GM23248 (cell line): ENCODE results near the gene RUSC2. TPM values are rescaled to one million over a fixed set of nuclear protein-coding genes. Genes with fewer than 3 reads are reported as not detected.

ENCODE experiments used
- DNase-seq: peaks from one replicate; pipeline ENCODE4 v3.0.0-alpha.2; 2015
- H2AFZ ChIP-seq: fragments of 200-600 bp; sonication (generic); 2 replicates; pipeline ENCODE4 v1.6.1; 2016; ENCODE audit warnings: antibody characterized with exemption
- H3F3A ChIP-seq: fragments of 200-600 bp; sonication (generic); 2 replicates; pipeline ENCODE4 v1.6.1; 2016; ENCODE audit warnings: mild to moderate bottlenecking, antibody characterized with exemption, mixed run types; ENCODE audit not compliant: insufficient read depth
- H3K27ac ChIP-seq: fragments of 200-600 bp; sonication (generic); 2 replicates; pipeline ENCODE4 v1.5.1; 2016; ENCODE audit warnings: mild to moderate bottlenecking
- H3K27me3 ChIP-seq: fragments of 200-600 bp; sonication (generic); replicated peaks from 2 replicates; pipeline ENCODE4 v1.6.1; 2016; ENCODE audit warnings: mild to moderate bottlenecking; ENCODE audit not compliant: insufficient read depth
- H3K36me3 ChIP-seq: fragments of 200-600 bp; sonication (generic); 2 replicates; pipeline ENCODE4 v1.6.1; 2016; ENCODE audit warnings: low read depth, mild to moderate bottlenecking
- H3K4me1 ChIP-seq: fragments of 200-600 bp; sonication (generic); 2 replicates; pipeline ENCODE4 v1.6.1; 2016; ENCODE audit warnings: mild to moderate bottlenecking; ENCODE audit not compliant: insufficient read depth
- H3K4me2 ChIP-seq: fragments of 200-600 bp; sonication (generic); one replicate; pipeline ENCODE4 v1.6.1; 2016; ENCODE audit warnings: mild to moderate bottlenecking; ENCODE audit not compliant: unreplicated experiment
- H3K4me3 ChIP-seq: fragments of 200-600 bp; sonication (generic); 2 replicates; pipeline ENCODE4 v1.5.1; 2016; ENCODE audit warnings: mild to moderate bottlenecking
- H3K79me2 ChIP-seq: fragments of 200-600 bp; sonication (generic); 2 replicates; pipeline ENCODE4 v1.6.1; 2016; ENCODE audit warnings: mild to moderate bottlenecking; ENCODE audit not compliant: insufficient read depth
- H3K9ac ChIP-seq: fragments of 200-600 bp; sonication (generic); 2 replicates; pipeline ENCODE4 v1.6.1; 2016; ENCODE audit warnings: mild to moderate bottlenecking
- H3K9me2 ChIP-seq: fragments of 200-600 bp; sonication (generic); 2 replicates; pipeline ENCODE4 v1.6.1; 2016; ENCODE audit warnings: mixed run types, mild to moderate bottlenecking, moderate library complexity; ENCODE audit not compliant: insufficient read depth
- H3K9me3 ChIP-seq: fragments of 200-600 bp; sonication (generic); one replicate; pipeline ENCODE4 v1.6.1; 2017; ENCODE audit warnings: low read depth
- H4K20me1 ChIP-seq: fragments of 200-600 bp; sonication (generic); 2 replicates; pipeline ENCODE4 v1.6.0; 2016; ENCODE audit not compliant: insufficient read depth
- EZH2 ChIP-seq: fragments of 200-600 bp; sonication (generic); IDR thresholded peaks from 2 replicates; pipeline ENCODE4 v1.6.1; 2018; ENCODE audit warnings: antibody characterized with exemption, mild to moderate bottlenecking; ENCODE audit not compliant: insufficient read depth, poor library complexity, severe bottlenecking
- EZH2phosphoT487 ChIP-seq: fragments of 200-600 bp; sonication (generic); IDR thresholded peaks from 2 replicates; pipeline ENCODE4 v1.6.1; 2018; ENCODE audit warnings: antibody characterized with exemption, moderate library complexity, mild to moderate bottlenecking, low read depth; ENCODE audit not compliant: insufficient read depth
- WGBS, 2 experiments: methylation state at CpG; one replicate each; pipeline ENCODE4 v1.1.6; 2015 to 2017; ENCODE audit warnings: low lambda C conversion rate in 2 of 2, low coverage in 1 of 2; ENCODE audit errors: missing lambda C conversion rate in 2 of 2; 5-methylcytosine and 5-hydroxymethylcytosine counted together
- in situ Hi-C: fragments of 300-500 bp; cut with MboI; formaldehyde crosslinking; loops from 2 replicates; pipeline ENCODE4 v1.15.0; 2020
- polyA plus RNA-seq: library from polyadenylated mRNA; unstranded; fragments of >200 nt; fragmentation: Nextera tagmentation; extraction: Ambion mirVana; gene quantifications from 2 replicates; pipeline ENCODE4 v1.2.1, GENCODE V29; 2016
- total RNA-seq: library from RNA; depleted of rRNA; stranded (reverse); fragments of >200 nt; shearing (Covaris generic); gene quantifications from 2 replicates; pipeline ENCODE4 v1.2.3, GENCODE V29; 2014

The RUSC2 gene
- total and polyA plus RNA-seq, 2 experiments from 2014 or later, result 31.7 to 74.0 TPM

DNA sequence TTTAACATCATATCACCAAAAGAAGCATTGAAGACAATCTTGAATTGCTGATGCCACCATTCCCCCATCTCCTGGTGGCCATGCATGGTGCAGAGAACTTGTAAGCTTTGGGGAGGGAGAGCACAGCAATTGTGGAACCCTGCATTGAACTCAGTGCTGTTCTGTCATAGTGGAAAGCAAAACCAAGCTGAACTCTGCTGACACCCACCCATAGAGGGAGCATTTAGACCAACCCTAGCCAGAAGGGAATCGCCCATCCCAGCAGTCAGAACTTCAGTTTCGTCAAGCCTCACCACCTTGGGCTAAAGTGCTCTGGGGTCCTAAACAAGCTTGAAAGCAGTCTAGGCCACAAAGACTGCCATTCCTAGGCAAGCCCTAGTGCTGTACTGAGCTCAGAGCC lies 37.4 kb upstream of the RUSC2 start:
- Histone ChIP-seq H3K4me2 (no peak overlapping the region), H3K27me3 (peaks cover 26% of the 10 kb centered on the region), H3K4me1 (no peaks in the 10 kb centered on the region), H3K27ac (no peak overlapping the region), H2AFZ (no peak overlapping the region), H3K4me3 (no peak overlapping the region), H3K79me2 (no peaks in the 10 kb centered on the region), H3F3A (no peaks in the 10 kb centered on the region), H3K9me3 (no peaks in the 10 kb centered on the region), H3K36me3 (no peaks in the 10 kb centered on the region), H3K9ac (no peak overlapping the region), H4K20me1 (no peaks in the 10 kb centered on the region), H3K9me2 (no peaks in the 10 kb centered on the region)
- peak; percentile 8 for DNase-seq
- in situ Hi-C loops, result no loop called here
- 0 to 4% methylated on average over 2 of the region's 2 CpGs for WGBS, 2 experiments
- TF ChIP-seq EZH2phosphoT487, result no peak
- no peak for TF ChIP-seq EZH2

GRCh38 chr9:35453786-35454185 lies 36.1 kb upstream of the RUSC2 start:
- in situ Hi-C loops, result no loop called here
- Histone ChIP-seq H3K9me2 (no peaks in the 10 kb centered on the region), H3K36me3 (no peaks in the 10 kb centered on the region), H2AFZ (no peak overlapping the region), H4K20me1 (no peaks in the 10 kb centered on the region), H3F3A (no peaks in the 10 kb centered on the region), H3K4me3 (no peak overlapping the region), H3K27ac (no peak overlapping the region), H3K9ac (no peak overlapping the region), H3K9me3 (no peaks in the 10 kb centered on the region), H3K79me2 (no peaks in the 10 kb centered on the region), H3K27me3 (peaks cover 25% of the 10 kb centered on the region), H3K4me2 (no peak overlapping the region), H3K4me1 (no peaks in the 10 kb centered on the region)
- peak; percentile 14 for DNase-seq
- 54 to 68% methylated on average over 2 of the region's 2 CpGs for WGBS, 2 experiments
- TF ChIP-seq EZH2phosphoT487, result no peak
- no peak for TF ChIP-seq EZH2

DNA sequence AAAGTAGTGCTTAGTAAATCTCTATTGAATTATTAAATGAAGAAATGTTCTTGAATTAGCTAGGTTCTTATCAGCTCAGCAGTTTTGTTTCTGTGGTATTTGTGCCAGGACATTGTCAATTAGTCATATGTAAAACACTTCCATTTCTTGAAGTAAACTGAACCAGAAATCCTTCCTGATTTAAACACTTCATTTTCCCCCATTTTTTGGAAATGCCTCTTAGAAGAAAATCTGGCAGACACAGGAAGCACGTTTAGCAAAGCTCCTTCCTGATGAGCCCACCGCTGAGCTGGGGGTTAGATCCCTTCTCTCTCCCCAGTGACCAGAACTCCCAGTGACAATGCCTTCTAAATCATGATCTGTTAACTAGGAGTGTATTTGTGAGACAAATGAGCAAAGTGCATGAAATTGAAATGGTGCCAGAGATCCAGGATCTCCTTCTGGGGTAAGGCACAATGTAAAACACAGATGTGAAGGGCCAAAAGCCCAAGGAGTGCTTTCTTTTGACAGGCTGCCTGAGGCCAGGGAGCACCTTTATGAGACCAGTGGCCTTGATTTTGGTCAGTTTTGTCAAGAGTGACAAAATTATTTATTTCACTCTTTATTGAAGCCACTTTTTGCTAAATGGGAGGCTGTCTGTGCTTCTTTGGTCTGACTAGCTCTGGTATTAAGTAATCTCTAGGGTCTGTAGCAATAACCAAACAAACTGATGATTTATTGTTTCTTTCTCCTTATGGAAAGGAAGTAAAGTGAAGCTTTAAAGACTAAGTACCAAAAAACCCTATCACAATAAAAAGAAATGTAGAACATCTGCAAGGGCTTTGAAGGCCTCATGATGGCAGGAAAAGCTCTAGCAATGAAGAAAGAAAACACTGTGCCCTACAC lies 25.5 kb upstream of the RUSC2 start:
- no peak overlapping the region for H3K4me3 ChIP-seq
- no peaks in the 10 kb centered on the region for H3K79me2 ChIP-seq
- no peak overlapping the region for H2AFZ ChIP-seq
- H3K27me3 ChIP-seq, result peaks cover 7% of the 10 kb centered on the region; the same call in 1 of the 2 replicates
- H3F3A ChIP-seq, result peaks cover 14% of the 10 kb centered on the region; the same call in 1 of the 2 replicates
- H4K20me1 ChIP-seq, result no peaks in the 10 kb centered on the region
- peak; percentile 42 for DNase-seq
- H3K9me2 ChIP-seq, result no peaks in the 10 kb centered on the region
- peaks cover 13% of the 10 kb centered on the region for H3K4me1 ChIP-seq
- no peak overlapping the region for H3K4me2 ChIP-seq
- no peaks in the 10 kb centered on the region for H3K36me3 ChIP-seq
- no peaks in the 10 kb centered on the region for H3K9me3 ChIP-seq
- no peak overlapping the region for H3K27ac ChIP-seq
- TF ChIP-seq EZH2phosphoT487 (no peak), EZH2 (no peak)
- in situ Hi-C loops, result loop anchor here (10.0 kb wide), 1 partner anchor 340 kb away; no protein-coding TSS in a partner anchor
- 19 to 32% methylated on average over 2 of the region's 2 CpGs for WGBS, 2 experiments
- H3K9ac ChIP-seq, result no peak overlapping the region

- H3K36me3 ChIP-seq, result no peaks in the 10 kb centered on the region
- TF ChIP-seq EZH2, result no peak
- TF ChIP-seq EZH2phosphoT487, result no peak
- no peaks in the 10 kb centered on the region for H4K20me1 ChIP-seq
- peaks cover 13% of the 10 kb centered on the region for H3K4me1 ChIP-seq
- no peaks in the 10 kb centered on the region for H3K79me2 ChIP-seq
- H3K27ac ChIP-seq, result peak overlapping the region; percentile 62
- H3K9ac ChIP-seq, result peak overlapping the region; percentile 40; the same call in 1 of the 2 replicates
- in situ Hi-C loops, result no loop called here
- H3K9me3 ChIP-seq, result no peaks in the 10 kb centered on the region
- H3K4me2 ChIP-seq, result peak overlapping the region; percentile 49
- H2AFZ ChIP-seq, result no peak overlapping the region
- H3F3A ChIP-seq, result peaks cover 14% of the 10 kb centered on the region
- 0 out of 2 replicates have a peak overlapping the region, but pooled peaks have one; percentile 22 for H3K4me3 ChIP-seq
- WGBS, 2 experiments, result 89 to 97% methylated on average over 1 of the region's 1 CpG
- H3K9me2 ChIP-seq, result no peaks in the 10 kb centered on the region
- DNase-seq, result no peak
- H3K27me3 ChIP-seq, result no peaks in the 10 kb centered on the region
Measured at GRCh38 chr9:35470340-35470739, 19.6 kb upstream of the RUSC2 start.
